CD14-positive monocyte (primary cell): ENCODE results near the gene HERPUD1. TPM values are rescaled to one million over a fixed set of nuclear protein-coding genes. Genes with fewer than 3 reads are reported as not detected.

Experiments used
- DNase-seq, 3 donors: peaks; one replicate each; pipeline ENCODE4 v3.0.0-alpha.2; 2011 to 2022
- H2AFZ ChIP-seq: 2 replicates; pipeline ENCODE4 v1.6.0; 2012; ENCODE audit warnings: mild to moderate bottlenecking, low read depth, low read length, inconsistent platforms; ENCODE audit not compliant: insufficient read depth, poor library complexity, severe bottlenecking
- H3K27ac ChIP-seq, 2 donors: 1 replicate in 1 of 2; 2 replicates in 1 of 2; pipeline ENCODE4 v1.5.1; 2012 to 2013; ENCODE audit warnings: low read length in 2 of 2, control low read depth in 1 of 2, inconsistent platforms in 1 of 2, low read depth in 1 of 2, mild to moderate bottlenecking in 1 of 2
- H3K27me3 ChIP-seq, 2 donors: one replicate each; pipeline versions ENCODE4 v1.6.0 to v1.6.1; 2011 to 2013; ENCODE audit warnings: low read length in 2 of 2; ENCODE audit not compliant: control insufficient read depth in 2 of 2, insufficient read depth in 2 of 2
- H3K36me3 ChIP-seq, 2 donors: replicated peaks in 1 of 2; 1 replicate in 1 of 2; 2 replicates in 1 of 2; pipeline versions ENCODE4 v1.5.1 to v1.6.1; 2012 to 2013; ENCODE audit warnings: low read length in 2 of 2, control low read depth in 1 of 2, inconsistent platforms in 1 of 2, mild to moderate bottlenecking in 1 of 2; ENCODE audit not compliant: insufficient read depth in 2 of 2, control insufficient read depth in 1 of 2
- H3K4me1 ChIP-seq, 2 donors: 1 replicate in 1 of 2; 2 replicates in 1 of 2; pipeline versions ENCODE4 v1.5.1 to v1.6.1; 2012 to 2013; ENCODE audit warnings: low read length in 2 of 2, control low read depth in 1 of 2, inconsistent platforms in 1 of 2, mild to moderate bottlenecking in 1 of 2, moderate library complexity in 1 of 2; ENCODE audit not compliant: insufficient read depth in 2 of 2, control insufficient read depth in 1 of 2
- H3K4me2 ChIP-seq: replicated peaks from 2 replicates; pipeline ENCODE3; 2012; ENCODE audit warnings: low read length, moderate library complexity, mild to moderate bottlenecking; ENCODE audit not compliant: poor library complexity, severe bottlenecking; ENCODE audit errors: extremely low read depth
- H3K4me3 ChIP-seq, 3 experiments: fragments of 200-600 bp in 1 of 3; sonication (generic) in 1 of 3; replicated peaks in 1 of 3; 1 replicate in 2 of 3; 2 replicates in 1 of 3; pipeline ENCODE4 v1.5.1; 2011 to 2013; ENCODE audit warnings: low read length in 3 of 3, mild to moderate bottlenecking in 3 of 3, control low read depth in 2 of 3, low read depth in 2 of 3, inconsistent platforms in 1 of 3, moderate library complexity in 1 of 3
- H3K79me2 ChIP-seq: 2 replicates; pipeline ENCODE4 v1.6.0; 2012; ENCODE audit warnings: mild to moderate bottlenecking, control low read depth, inconsistent platforms, low read length, moderate library complexity; ENCODE audit not compliant: insufficient read depth
- H3K9ac ChIP-seq: 2 replicates; pipeline ENCODE4 v1.6.0; 2017; ENCODE audit warnings: low read length, mild to moderate bottlenecking; ENCODE audit not compliant: insufficient read depth, poor library complexity, severe bottlenecking
- H3K9me3 ChIP-seq, 2 donors: replicated peaks in 1 of 2; 1 replicate in 1 of 2; 2 replicates in 1 of 2; pipeline versions ENCODE4 v1.5.1 to v1.6.1; 2012 to 2013; ENCODE audit warnings: low read length in 2 of 2, control low read depth in 1 of 2; ENCODE audit not compliant: control insufficient read depth in 1 of 2, insufficient read depth in 1 of 2
- H4K20me1 ChIP-seq: 2 replicates; pipeline ENCODE4 v1.6.0; 2012; ENCODE audit warnings: mild to moderate bottlenecking, low read length, control low read depth, moderate library complexity; ENCODE audit not compliant: insufficient read depth
- H3K27ac Mint-ChIP-seq, 7 donors: one replicate each; pipeline ENCODE4 v1.8.0; 2020; ENCODE audit warnings: mild to moderate bottlenecking in 7 of 7, mixed read lengths in 7 of 7, moderate library complexity in 6 of 7, inconsistent platforms in 2 of 7
- H3K27me3 Mint-ChIP-seq, 3 donors: one replicate each; pipeline ENCODE4 v1.8.0; 2021 to 2022; ENCODE audit warnings: low read depth in 3 of 3, mild to moderate bottlenecking in 3 of 3, mixed read lengths in 3 of 3, moderate library complexity in 3 of 3, inconsistent platforms in 1 of 3
- H3K36me3 Mint-ChIP-seq, 2 donors: one replicate each; pipeline ENCODE4 v1.8.0; 2020; ENCODE audit warnings: mixed read lengths in 2 of 2, inconsistent platforms in 1 of 2, mild to moderate bottlenecking in 1 of 2
- H3K4me1 Mint-ChIP-seq: one replicate; pipeline ENCODE4 v1.8.0; 2020; ENCODE audit warnings: mild to moderate bottlenecking, mixed read lengths
- H3K4me3 Mint-ChIP-seq, 2 donors: one replicate each; pipeline ENCODE4 v1.8.0; 2020; ENCODE audit warnings: mild to moderate bottlenecking in 2 of 2, mixed read lengths in 2 of 2, moderate library complexity in 1 of 2
- H3K9me3 Mint-ChIP-seq, 7 donors: one replicate each; pipeline ENCODE4 v1.8.0; 2020 to 2022; ENCODE audit warnings: mixed read lengths in 7 of 7, mild to moderate bottlenecking in 6 of 7, moderate library complexity in 6 of 7, inconsistent platforms in 2 of 7
- WGBS: methylation state at CpG from one replicate; pipeline ENCODE4 v1.1.5; 2013; ENCODE audit warnings: missing lambda C conversion rate; ENCODE audit not compliant: insufficient coverage; 5-methylcytosine and 5-hydroxymethylcytosine counted together
- intact Hi-C, 2 donors: fragments of 100-400 bp; cut with micrococcal nuclease; formaldehyde crosslinking; loops; one replicate each; pipeline versions ENCODE4 v1.15.0 to v1.15.1; 2023
- polyA plus RNA-seq, 3 donors: library from polyadenylated mRNA; depleted of rRNA in 1 of 3; unstranded in 2 of 3; stranded (reverse) in 1 of 3; fragments of 300-500 nt in 2 of 3; fragments of >200 nt in 1 of 3; fragmentation: Illumina TruSeq in 2 of 3; gene quantifications; 1 replicate in 2 of 3; 2 replicates in 1 of 3; pipeline ENCODE4 v1.2.3, GENCODE V29; 2012 to 2021
- TF ChIP-seq, protein P1 (sequence below): fragments of 200-600 bp; IDR thresholded peaks from one replicate; pipeline ENCODE4 v1.8.0; 2022; ENCODE audit warnings: antibody characterized with exemption, mild to moderate bottlenecking

The HERPUD1 gene
- polyA plus RNA-seq, 3 donors = 179 to 454 (median 186) TPM

GRCh38 chr16:56912746-56913708, 18.9 kb upstream of the HERPUD1 start:
- no peaks in the 10 kb centered on the region for H3K79me2 ChIP-seq
- TF ChIP-seq, protein P1, sequence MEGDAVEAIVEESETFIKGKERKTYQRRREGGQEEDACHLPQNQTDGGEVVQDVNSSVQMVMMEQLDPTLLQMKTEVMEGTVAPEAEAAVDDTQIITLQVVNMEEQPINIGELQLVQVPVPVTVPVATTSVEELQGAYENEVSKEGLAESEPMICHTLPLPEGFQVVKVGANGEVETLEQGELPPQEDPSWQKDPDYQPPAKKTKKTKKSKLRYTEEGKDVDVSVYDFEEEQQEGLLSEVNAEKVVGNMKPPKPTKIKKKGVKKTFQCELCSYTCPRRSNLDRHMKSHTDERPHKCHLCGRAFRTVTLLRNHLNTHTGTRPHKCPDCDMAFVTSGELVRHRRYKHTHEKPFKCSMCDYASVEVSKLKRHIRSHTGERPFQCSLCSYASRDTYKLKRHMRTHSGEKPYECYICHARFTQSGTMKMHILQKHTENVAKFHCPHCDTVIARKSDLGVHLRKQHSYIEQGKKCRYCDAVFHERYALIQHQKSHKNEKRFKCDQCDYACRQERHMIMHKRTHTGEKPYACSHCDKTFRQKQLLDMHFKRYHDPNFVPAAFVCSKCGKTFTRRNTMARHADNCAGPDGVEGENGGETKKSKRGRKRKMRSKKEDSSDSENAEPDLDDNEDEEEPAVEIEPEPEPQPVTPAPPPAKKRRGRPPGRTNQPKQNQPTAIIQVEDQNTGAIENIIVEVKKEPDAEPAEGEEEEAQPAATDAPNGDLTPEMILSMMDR = no peak
- Mint-ChIP-seq H3K27ac (peak overlapping the region in 6 of 7 donors; percentile 25 to 94 (median 78)), H3K4me1 (peaks cover 75% of the 10 kb centered on the region), H3K36me3 (peaks cover 3 to 10% of the 10 kb centered on the region in 2 donors), H3K27me3 (peaks cover 4 to 9% (median 4%) of the 10 kb centered on the region in 3 donors), H3K9me3 (peaks cover 0 to 2% (median 0%) of the 10 kb centered on the region in 7 donors), H3K4me3 (peak overlapping the region in 1 of 2 donors; percentile 53)
- DNase-seq = peak; percentile 25 to 48 (median 45)
- H3K36me3 ChIP-seq = no peaks in the 10 kb centered on the region
- no peaks in the 10 kb centered on the region for H3K9me3 ChIP-seq
- no peaks in the 10 kb centered on the region for H3K27me3 ChIP-seq
- WGBS = 88% methylated on average over 10 of the region's 18 CpGs
- intact Hi-C loops = loop anchor here in 1 of 2 donors (1.0 kb wide), 1 partner anchor 10 kb away; no protein-coding TSS in a partner anchor
- peak overlapping the region; percentile 5 for H3K4me2 ChIP-seq
- no peaks in the 10 kb centered on the region for H4K20me1 ChIP-seq
- H2AFZ ChIP-seq = peak overlapping the region; percentile 2
- peak overlapping the region in 1 of 3 experiments; percentile 60 for H3K4me3 ChIP-seq
- H3K27ac ChIP-seq = peak overlapping the region in 1 of 2 donors; percentile 23
- H3K9ac ChIP-seq = no peak overlapping the region
- H3K4me1 ChIP-seq = peaks cover 68 to 73% of the 10 kb centered on the region in 2 donors

GRCh38 chr16:56914896-56915295, 17.0 kb upstream of the HERPUD1 start:
- TF ChIP-seq, protein P1 = no peak
- H3K36me3 ChIP-seq = no peaks in the 10 kb centered on the region
- Mint-ChIP-seq H3K9me3 (peaks cover 0 to 2% (median 0%) of the 10 kb centered on the region in 7 donors), H3K27ac (no peak overlapping the region), H3K36me3 (peaks cover 3 to 10% of the 10 kb centered on the region in 2 donors), H3K4me3 (no peak overlapping the region), H3K27me3 (peaks cover 4 to 14% (median 8%) of the 10 kb centered on the region in 3 donors), H3K4me1 (peaks cover 74% of the 10 kb centered on the region)
- no peaks in the 10 kb centered on the region for H4K20me1 ChIP-seq
- H3K4me3 ChIP-seq = no peak overlapping the region
- no peaks in the 10 kb centered on the region for H3K79me2 ChIP-seq
- no peak overlapping the region for H3K27ac ChIP-seq
- no peaks in the 10 kb centered on the region for H3K9me3 ChIP-seq
- peaks cover 62 to 63% of the 10 kb centered on the region in 2 donors for H3K4me1 ChIP-seq
- 94% methylated on average over 4 of the region's 7 CpGs for WGBS
- no peak overlapping the region for H3K9ac ChIP-seq
- no peak overlapping the region for H2AFZ ChIP-seq
- intact Hi-C loops = no loop called here
- H3K4me2 ChIP-seq = no peak overlapping the region
- DNase-seq = no peak
- no peaks in the 10 kb centered on the region for H3K27me3 ChIP-seq
